ENCODE measurements around the gene ZFAND3.

- TF ChIP-seq POLR2A (IDR thresholded peaks at IDR 0.05) (no peak), CTCF (IDR thresholded peaks at IDR 0.05) (no peak), EP300 (IDR thresholded peaks at IDR 0.05) (no peak)
These were observed 155.4 kb downstream of the ZFAND3 start for GRCh38 chr6:37974943-37975342.
